HCT116 (cell line): ENCODE measurements around the gene SFXN3.

Experiments used
- CTCF ChIP-seq, 3 experiments: fragments of 200-600 bp in 1 of 3; sonication (generic) in 1 of 3; IDR thresholded peaks in 2 of 3; conservative IDR thresholded peaks in 1 of 3; 2 replicates each; pipeline ENCODE4 v1.5.1; 2012 to 2017; ENCODE audit warnings: low read depth in 2 of 3, low read length in 2 of 3, antibody characterized with exemption in 1 of 3, borderline replicate concordance in 1 of 3, control low read depth in 1 of 3, mild to moderate bottlenecking in 1 of 3, mixed read lengths in 1 of 3, mixed run types in 1 of 3, moderate library complexity in 1 of 3; ENCODE audit not compliant: insufficient read depth in 1 of 3
- JUND ChIP-seq: IDR thresholded peaks from 2 replicates; pipeline ENCODE4 v1.6.1; 2012
- MAX ChIP-seq: IDR thresholded peaks from 2 replicates; pipeline ENCODE4 v1.6.1; 2012
- YY1 ChIP-seq: IDR thresholded peaks from 2 replicates; pipeline ENCODE4 v1.6.1; 2011; ENCODE audit warnings: low read length, low read depth, moderate library complexity, mild to moderate bottlenecking; ENCODE audit not compliant: insufficient replicate concordance; ENCODE audit errors: extremely low read depth
- ZNF274 ChIP-seq: fragments of 200-500 bp; sonication (Bioruptor generic); IDR thresholded peaks from 2 replicates; pipeline ENCODE4 v1.6.1; 2014; ENCODE audit warnings: mild to moderate bottlenecking, low read depth, low read length, inconsistent platforms

- no peak for TF ChIP-seq CTCF (IDR thresholded peaks at IDR 0.05 in 2 of 3, conservative IDR thresholded peaks at IDR 0.05 in 1 of 3; ENCODE audit: borderline replicate concordance in 1 of 3, insufficient read depth in 1 of 3, low read depth in 2 of 3, low read length in 2 of 3)
- TF ChIP-seq YY1 = no peak
- TF ChIP-seq JUND = no peak
- no peak for TF ChIP-seq MAX
- no peak for TF ChIP-seq ZNF274
These were observed 40.3 kb downstream of the SFXN3 start for GRCh38 chr10:101071267-101071884.
